H1 (cell line): Measurements from ENCODE around the gene TNP1. TPM values are rescaled to one million over a fixed set of nuclear protein-coding genes. Genes with fewer than 3 reads are reported as not detected.

Source experiments
- ATF3 ChIP-seq: IDR thresholded peaks from 2 replicates; pipeline ENCODE4 v1.6.1; 2011; ENCODE audit warnings: low read depth, mild to moderate bottlenecking, low read length; ENCODE audit not compliant: insufficient read depth
- polyA plus RNA-seq, 7 experiments: library from polyadenylated mRNA; depleted of rRNA in 3 of 7; stranded (reverse) in 5 of 7; unstranded in 2 of 7; fragments of >200 nt in 5 of 7; fragments of 200-250 nt in 2 of 7; gene quantifications; 1 replicate in 5 of 7; 2 replicates in 1 of 7; 4 replicates in 1 of 7; pipeline versions ENCODE4 v1.2.1 to v1.2.3, GENCODE V29; 2011 to 2013; ENCODE audit warnings: missing spikeins in 2 of 7, mixed read lengths in 2 of 7
- total RNA-seq: library from RNA; stranded (reverse); fragmentation: NEBNext Ultra II Directional; extraction: Animal tissue kit (Norgen Biotek cat#: 25700); gene quantifications from 2 replicates; pipeline ENCODE4 v1.2.1, GENCODE V29; 2021

TNP1 gene
- total and polyA plus RNA-seq, 2 of the 8 experiments (the other 6 are each of a cell fraction or from before 2014, with no cell fraction given), result not detected

- TF ChIP-seq ATF3, result no peak
- TF ChIP-seq, all 59 proteins: peak for 0
These were observed 18.2 kb upstream of the TNP1 start (continued) for GRCh38 chr2:216878072-216878471.
